ENCODE data around the gene IL3. TPM values are rescaled to one million over a fixed set of nuclear protein-coding genes. Genes with fewer than 3 reads are reported as not detected.

The IL3 gene
- total RNA-seq, 1 donor from 2014 or later, result not detected

DNA sequence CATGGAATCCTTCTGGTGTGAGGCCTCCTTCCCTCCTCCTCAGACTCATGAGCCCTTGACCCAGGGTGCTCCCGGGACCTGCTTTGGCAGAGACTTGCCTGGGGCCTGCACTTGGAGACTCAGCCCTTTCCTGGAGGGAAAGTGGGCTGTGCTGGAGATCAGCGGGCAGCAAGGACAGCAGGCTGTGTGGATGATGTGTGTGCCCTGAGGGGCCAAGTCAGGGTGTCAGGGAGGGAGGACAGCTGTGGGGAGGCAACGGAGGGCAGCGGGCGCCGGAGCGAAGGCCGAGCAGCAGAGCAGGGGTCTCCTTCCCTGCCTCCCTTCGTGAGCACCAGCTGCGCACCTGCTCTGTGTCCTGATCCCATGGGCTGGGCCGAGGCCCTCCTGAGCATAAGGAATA, 7.0 kb downstream of the IL3 start:
- DNase-seq, result no peak
- ATAC-seq (ENCODE audit: poor library complexity), result no peak
- intact Hi-C loops (cut with DNase I), result loop anchor here (10.0 kb wide), 1 partner anchor 117 kb away; no protein-coding TSS in a partner anchor

DNA sequence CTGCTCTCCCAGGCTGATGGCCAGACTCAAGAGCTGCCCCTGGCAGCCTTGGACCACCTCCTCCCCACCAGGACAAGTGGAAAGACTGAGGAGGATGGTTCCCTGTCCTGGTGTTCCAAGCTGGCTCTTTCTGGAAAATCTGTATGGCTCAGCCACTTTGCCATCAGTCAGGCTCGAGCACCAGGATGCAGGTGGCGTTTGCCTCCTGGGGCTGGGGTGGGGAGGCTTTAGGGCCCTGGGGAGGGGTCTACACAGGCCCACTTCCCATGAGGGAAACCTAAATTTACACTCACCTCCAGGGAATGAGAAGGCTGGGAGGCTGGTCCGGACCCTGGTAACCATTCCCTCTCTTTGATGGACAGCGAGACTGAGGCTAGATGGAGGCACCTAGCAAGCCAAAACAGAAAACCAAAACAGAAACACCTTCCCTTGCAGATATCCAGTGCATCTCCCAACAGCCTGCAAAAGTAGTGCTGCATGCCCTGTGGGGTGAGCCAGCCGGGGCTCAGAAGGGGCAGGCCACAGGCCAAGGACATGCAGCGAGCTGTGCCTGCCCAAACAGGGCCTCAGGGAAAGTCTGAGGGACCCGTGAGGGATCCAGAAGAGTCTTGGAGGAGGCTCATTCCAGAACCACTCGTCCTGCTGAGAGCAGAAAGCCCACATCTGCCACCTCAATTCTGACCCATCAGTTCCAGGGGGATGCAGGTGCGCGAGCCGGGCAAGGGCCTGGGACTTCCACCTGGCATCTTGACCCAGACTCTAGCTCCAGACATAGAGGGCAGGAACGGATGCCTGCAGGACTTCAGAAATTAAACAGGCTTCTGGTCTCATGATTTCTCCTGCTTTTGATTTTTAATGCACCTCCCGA, 7.7 kb downstream of the IL3 start:
- no peak for DNase-seq
- intact Hi-C loops (cut with DNase I), result loop anchor here (10.0 kb wide), 1 partner anchor 117 kb away; no protein-coding TSS in a partner anchor

DNA sequence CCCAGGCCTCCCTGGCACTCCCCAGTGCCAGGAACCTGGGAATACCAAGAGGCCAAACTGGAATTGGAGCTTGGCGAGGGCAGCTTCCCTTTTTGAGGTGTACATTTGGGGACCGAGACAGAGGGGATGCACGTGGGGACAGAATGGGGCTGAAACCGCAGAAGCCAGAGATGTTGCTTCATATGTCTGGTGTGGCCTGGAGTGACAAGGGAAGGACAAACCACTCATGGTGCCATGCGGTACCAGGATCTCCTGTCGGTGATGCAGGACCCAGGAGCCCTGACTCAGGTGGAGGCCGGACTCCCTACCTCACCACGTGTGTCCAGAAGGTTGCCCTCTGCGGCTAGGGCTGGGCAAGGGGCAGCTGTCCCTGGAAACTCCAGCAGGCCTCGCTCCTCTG, 9.1 kb downstream of the IL3 start:
- DNase-seq (no peak), ATAC-seq (ENCODE audit: poor library complexity) (no peak)
- intact Hi-C loops (cut with DNase I), result loop anchor here (10.0 kb wide), 1 partner anchor 115 kb away; no protein-coding TSS in a partner anchor

More for the DNA sequence above, 7.7 kb downstream of the IL3 start:
- no peak for ATAC-seq (ENCODE audit: poor library complexity)

DNA sequence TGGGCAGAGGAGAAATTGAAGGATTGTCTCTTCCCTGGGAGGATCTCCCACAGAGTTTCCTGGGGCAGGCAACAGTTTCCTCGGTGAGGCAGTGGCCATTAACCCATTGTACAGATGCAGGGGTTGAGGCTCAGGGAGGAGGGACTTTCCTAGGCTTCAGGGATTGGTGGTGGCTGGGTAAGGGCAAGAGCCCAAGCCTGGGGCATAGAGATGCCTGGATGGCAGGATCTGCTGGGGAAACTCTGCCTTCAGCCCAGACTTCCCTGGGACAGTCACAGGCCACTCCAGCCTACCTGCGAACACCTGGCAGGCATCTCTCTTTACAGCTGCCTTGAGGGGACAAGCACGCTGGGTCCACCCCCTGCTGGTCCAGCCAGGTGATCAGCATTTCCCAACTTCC, 9.5 kb downstream of the IL3 start:
- no peak for ATAC-seq (ENCODE audit: poor library complexity)
- intact Hi-C loops (cut with DNase I), result loop anchor here (10.0 kb wide), 1 partner anchor 115 kb away; no protein-coding TSS in a partner anchor
- no peak for DNase-seq

DNA sequence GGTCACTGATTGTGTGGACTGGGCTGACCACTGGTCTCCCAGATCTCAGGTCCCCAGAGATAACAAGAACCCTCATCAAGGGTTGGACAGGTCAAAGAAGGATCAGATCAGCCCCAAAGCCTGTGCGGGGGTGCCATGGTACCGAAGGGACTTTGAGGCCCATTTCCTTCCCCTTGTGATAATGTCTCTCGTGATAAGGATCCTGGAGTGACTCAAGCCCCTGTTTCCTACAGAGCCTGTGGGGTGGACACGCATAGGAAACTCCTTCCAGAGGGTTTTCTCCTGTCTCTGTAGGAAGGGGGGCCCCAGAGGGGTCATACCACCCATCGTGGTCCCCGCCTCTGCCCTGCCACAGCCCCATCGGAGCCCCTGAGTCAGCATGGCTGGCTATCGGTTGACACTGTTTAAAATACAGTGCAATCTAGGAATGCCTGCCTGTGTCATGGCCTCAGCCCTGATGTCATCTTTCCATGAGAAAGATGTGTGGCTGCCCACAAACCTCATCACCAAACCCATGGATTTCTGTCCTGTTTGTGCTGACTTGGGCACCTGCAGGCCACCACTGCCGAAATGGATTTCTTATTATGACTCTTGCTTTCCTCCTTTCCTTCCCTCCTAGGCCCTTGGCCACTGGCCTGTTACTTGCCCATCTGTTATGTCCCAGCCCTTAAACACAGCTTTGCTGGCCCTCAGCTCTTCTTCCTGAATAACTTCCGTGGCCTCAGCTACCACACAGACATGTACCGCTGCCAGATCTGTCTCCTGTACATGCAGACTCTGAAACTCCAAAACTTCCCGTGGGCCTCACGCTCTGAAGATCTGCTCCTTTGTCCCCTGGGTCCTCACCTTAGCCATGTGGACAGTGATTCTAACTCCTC, 10.2 kb downstream of the IL3 start:
- no peak for ATAC-seq (ENCODE audit: poor library complexity)
- no peak for DNase-seq
- intact Hi-C loops (cut with DNase I), result no loop called here

DNA sequence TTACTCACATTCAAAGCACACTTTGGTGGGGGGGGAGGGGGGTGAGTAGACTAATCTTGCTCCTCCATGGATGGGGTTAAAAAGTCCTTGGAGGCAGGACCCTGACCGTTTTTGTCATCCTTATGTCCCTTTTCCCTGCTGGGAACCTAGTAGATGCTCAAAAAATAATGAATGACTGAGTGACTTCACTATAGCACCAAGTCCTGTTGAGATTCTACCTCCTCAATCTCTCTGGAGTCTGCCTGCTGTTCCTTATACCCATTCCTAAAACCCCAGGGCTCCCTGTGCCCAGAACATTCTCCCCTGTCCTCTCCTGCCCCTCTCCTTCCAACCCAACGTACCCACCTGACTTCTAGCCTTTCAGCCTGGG, 10.9 kb downstream of the IL3 start:
- DNase-seq, result no peak
- ATAC-seq (ENCODE audit: poor library complexity), result no peak
- intact Hi-C loops (cut with DNase I), result no loop called here

DNA sequence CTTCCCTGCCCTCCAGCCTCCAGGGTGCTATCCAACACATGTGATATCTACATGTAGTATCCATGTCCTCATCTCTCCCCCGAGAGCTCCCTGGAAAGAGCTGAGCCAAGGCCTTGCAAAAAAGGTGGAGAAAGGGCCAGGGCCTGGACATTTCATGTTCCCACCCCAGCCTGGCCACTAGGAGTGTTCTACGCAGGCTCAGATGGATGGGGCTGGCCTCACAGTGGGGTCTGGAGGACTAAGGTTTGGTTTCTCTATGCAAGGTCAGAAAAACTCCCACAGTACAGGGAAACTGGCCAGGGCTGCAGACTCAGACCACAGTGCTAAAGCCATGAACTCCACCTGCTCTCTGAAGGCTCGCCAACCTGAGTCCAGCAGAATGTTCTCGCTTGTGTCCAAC, 11.6 kb downstream of the IL3 start:
- no peak for ATAC-seq (ENCODE audit: poor library complexity)
- DNase-seq, result no peak
- intact Hi-C loops (cut with DNase I), result no loop called here

DNA sequence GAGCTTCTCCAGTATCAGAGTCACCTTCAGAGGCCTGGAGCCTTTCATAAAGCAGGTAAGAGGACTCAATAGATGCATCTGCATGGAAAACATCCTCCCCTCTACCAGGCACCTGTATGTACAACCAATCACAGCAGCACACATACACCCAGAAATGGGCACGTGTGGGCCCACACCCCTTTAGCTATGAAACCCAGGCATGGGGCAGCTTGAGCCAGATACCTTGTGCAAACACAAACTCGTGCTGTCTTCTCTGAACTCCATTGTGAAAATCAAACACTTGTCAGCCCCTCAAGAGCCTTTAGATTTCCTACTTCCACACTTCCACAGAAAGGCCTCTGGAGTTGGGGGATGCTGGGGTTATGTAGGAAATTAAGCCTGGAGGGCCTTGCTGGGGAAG, 12.1 kb downstream of the IL3 start:
- no peak for DNase-seq
- ATAC-seq (ENCODE audit: poor library complexity), result no peak
- intact Hi-C loops (cut with DNase I), result no loop called here

DNA sequence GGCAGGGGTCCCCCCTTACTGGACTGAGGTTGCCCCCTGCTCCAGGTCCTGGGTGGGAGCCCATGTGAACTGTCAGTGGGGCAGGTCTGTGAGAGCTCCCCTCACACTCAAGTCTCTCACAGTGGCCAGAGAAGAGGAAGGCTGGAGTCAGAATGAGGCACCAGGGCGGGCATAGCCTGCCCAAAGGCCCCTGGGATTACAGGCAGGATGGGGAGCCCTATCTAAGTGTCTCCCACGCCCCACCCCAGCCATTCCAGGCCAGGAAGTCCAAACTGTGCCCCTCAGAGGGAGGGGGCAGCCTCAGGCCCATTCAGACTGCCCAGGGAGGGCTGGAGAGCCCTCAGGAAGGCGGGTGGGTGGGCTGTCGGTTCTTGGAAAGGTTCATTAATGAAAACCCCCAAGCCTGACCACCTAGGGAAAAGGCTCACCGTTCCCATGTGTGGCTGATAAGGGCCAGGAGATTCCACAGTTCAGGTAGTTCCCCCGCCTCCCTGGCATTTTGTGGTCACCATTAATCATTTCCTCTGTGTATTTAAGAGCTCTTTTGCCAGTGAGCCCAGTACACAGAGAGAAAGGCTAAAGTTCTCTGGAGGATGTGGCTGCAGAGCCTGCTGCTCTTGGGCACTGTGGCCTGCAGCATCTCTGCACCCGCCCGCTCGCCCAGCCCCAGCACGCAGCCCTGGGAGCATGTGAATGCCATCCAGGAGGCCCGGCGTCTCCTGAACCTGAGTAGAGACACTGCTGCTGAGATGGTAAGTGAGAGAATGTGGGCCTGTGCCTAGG, 13.0 kb downstream of the IL3 start, which contains the start of gene CSF2:
CSF2 (plus strand) TSS at position 559 of the 783 bp plus-strand sequence; CDS start at position 594, 35 bp downstream.
- intact Hi-C loops (cut with DNase I), result no loop called here
- ATAC-seq (ENCODE audit: poor library complexity), result no peak
- no peak for DNase-seq

DNA sequence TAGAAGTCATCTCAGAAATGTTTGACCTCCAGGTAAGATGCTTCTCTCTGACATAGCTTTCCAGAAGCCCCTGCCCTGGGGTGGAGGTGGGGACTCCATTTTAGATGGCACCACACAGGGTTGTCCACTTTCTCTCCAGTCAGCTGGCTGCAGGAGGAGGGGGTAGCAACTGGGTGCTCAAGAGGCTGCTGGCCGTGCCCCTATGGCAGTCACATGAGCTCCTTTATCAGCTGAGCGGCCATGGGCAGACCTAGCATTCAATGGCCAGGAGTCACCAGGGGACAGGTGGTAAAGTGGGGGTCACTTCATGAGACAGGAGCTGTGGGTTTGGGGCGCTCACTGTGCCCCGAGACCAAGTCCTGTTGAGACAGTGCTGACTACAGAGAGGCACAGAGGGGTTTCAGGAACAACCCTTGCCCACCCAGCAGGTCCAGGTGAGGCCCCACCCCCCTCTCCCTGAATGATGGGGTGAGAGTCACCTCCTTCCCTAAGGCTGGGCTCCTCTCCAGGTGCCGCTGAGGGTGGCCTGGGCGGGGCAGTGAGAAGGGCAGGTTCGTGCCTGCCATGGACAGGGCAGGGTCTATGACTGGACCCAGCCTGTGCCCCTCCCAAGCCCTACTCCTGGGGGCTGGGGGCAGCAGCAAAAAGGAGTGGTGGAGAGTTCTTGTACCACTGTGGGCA, 13.8 kb downstream of the IL3 start:
- ATAC-seq (ENCODE audit: poor library complexity), result no peak
- no peak for DNase-seq
- intact Hi-C loops (cut with DNase I), result no loop called here

DNA sequence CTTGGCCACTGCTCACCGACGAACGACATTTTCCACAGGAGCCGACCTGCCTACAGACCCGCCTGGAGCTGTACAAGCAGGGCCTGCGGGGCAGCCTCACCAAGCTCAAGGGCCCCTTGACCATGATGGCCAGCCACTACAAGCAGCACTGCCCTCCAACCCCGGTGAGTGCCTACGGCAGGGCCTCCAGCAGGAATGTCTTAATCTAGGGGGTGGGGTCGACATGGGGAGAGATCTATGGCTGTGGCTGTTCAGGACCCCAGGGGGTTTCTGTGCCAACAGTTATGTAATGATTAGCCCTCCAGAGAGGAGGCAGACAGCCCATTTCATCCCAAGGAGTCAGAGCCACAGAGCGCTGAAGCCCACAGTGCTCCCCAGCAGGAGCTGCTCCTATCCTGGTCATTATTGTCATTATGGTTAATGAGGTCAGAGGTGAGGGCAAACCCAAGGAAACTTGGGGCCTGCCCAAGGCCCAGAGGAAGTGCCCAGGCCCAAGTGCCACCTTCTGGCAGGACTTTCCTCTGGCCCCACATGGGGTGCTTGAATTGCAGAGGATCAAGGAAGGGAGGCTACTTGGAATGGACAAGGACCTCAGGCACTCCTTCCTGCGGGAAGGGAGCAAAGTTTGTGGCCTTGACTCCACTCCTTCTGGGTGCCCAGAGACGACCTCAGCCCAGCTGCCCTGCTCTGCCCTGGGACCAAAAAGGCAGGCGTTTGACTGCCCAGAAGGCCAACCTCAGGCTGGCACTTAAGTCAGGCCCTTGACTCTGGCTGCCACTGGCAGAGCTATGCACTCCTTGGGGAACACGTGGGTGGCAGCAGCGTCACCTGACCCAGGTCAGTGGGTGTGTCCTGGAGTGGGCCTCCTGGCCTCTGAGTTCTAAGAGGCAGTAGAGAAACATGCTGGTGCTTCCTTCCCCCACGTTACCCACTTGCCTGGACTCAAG, 14.6 kb downstream of the IL3 start:
- no peak for DNase-seq
- ATAC-seq (ENCODE audit: poor library complexity), result no peak
- intact Hi-C loops (cut with DNase I), result no loop called here

DNA sequence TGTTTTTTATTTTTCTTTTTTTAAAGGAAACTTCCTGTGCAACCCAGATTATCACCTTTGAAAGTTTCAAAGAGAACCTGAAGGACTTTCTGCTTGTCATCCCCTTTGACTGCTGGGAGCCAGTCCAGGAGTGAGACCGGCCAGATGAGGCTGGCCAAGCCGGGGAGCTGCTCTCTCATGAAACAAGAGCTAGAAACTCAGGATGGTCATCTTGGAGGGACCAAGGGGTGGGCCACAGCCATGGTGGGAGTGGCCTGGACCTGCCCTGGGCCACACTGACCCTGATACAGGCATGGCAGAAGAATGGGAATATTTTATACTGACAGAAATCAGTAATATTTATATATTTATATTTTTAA, 15.2 kb downstream of the IL3 start:
- ATAC-seq (ENCODE audit: poor library complexity) (no peak), DNase-seq (no peak)
- intact Hi-C loops (cut with DNase I), result no loop called here

DNA sequence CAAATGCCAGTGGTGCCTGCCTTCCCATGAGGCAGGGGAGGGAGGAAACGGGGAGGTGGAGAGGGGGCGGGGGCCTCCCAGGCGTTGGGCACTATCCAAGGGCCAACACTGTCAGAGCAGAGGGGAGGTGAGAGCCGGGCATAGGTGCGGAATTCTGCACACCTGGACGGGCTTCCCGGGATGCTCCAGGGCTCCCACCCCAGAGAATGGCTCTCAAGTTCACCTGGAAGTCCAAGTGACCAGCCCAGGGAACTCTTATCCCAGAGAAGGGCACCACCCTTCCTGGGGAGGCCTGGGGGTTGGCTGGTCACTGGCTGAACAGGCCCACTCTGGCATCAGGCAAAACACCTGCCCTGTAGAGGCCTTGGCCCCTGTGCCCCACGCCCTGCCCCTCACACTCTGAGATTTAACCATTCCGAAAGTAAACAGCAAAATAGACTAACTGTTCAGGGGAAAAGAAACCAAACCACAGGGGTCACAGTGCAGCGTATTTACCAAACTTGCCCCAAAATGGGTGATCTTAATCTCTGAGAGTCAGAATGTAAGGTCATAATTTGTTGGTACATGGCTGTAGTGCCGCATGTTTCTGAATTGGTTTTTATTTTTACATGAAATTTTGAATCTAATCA, 15.9 kb downstream of the IL3 start:
- DNase-seq, result no peak
- ATAC-seq (ENCODE audit: poor library complexity), result no peak
- intact Hi-C loops (cut with DNase I), result no loop called here

DNA sequence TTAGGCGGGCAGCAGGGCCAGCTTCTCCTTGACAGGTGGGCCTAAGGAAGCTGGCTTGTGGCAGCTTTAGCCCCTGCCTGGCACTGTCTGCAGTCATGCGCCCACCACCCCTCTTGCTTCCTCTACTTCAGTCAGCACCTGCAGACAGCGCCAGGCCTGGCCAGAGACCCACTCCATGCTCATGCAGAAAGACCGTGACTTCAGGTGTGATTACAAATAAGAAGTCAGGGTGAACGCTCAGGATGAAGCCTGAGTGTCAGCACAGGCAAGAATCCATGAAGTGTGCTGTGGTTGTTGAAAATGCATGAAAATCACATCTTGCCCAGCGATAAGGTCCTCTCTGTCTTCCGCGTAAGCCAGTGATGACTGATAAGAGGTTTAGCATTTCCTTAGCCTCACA, 16.5 kb downstream of the IL3 start:
- no peak for ATAC-seq (ENCODE audit: poor library complexity)

DNA sequence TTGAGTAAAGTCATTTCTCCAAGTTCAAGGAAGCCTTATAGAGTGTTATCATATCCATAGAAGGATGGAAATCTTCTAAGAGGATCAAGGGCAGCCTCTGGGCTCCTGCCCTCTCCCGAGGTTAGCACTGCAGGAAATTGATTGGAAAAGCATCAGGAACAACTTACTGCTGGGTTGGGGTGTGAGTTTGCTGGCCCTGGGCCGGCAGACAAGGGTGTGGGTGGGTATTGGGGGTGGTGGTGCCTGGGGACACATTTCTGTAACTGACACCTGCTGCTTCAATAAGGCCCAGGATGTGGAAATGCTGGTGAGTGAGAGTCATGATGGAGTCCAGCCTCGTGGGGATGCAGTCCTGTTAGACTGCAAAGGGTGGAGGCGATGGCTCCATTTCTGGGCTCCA, 18.6 kb downstream of the IL3 start:
- intact Hi-C loops (cut with DNase I), result no loop called here
- ATAC-seq (ENCODE audit: poor library complexity) (no peak), DNase-seq (no peak)

More for the DNA sequence above, 16.5 kb downstream of the IL3 start:
- intact Hi-C loops (cut with DNase I), result no loop called here
- no peak for DNase-seq

DNA sequence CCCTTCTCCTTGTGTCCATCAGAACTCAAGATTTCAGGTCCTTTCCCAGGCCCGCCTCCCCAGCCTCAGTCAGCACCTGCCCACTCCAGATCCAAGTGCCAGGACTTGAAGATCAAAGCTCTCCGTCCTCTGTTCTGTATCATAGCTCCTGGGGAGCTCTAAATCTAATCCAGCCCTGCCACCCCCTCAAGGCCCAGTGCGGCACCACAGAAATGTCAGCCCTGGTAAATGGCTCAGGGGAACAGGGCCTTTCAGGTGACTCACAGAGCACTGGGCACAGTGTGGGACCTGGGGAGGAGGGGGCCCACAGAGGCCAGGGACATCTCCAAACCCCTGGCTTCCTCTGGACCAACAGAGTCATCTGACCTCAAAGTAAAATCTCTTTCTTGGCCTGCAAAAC, 19.2 kb downstream of the IL3 start:
- intact Hi-C loops (cut with DNase I), result no loop called here
- ATAC-seq (ENCODE audit: poor library complexity), result no peak
- DNase-seq, result no peak

DNA sequence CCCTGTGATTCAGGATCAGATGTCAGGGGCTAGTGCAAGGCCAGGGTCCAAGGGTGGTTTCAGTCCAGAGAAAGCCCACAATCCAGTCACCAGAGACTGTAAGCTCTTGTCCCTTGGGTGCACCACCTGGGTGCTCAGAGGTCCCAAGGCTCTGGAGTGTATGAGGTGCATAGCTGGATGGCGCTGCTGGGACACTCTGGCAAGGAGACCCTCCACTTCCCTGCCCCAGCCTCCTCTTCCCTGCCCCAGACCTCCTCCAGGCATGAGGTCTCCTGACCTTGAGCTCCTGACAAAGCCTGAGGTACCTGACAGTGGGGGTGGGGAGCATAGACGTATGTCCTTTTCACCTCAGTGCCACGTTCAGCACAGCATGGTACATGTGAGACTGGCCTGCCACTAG, 20.1 kb downstream of the IL3 start:
- intact Hi-C loops (cut with DNase I), result no loop called here
- ATAC-seq (ENCODE audit: poor library complexity), result no peak
- DNase-seq, result no peak
